GM12801 (cell line): ENCODE results near the gene COL18A1.

ENCODE experiments used
- CTCF ChIP-seq: IDR thresholded peaks from one replicate; pipeline ENCODE4 v1.5.1; 2011; ENCODE audit warnings: control low read depth; ENCODE audit not compliant: insufficient read length; ENCODE audit errors: extremely low read depth

Gene COL18A1

GRCh38 chr21:45412909-45413611 lies 8.1 kb downstream of the COL18A1 start:
- TF ChIP-seq CTCF, result no peak

- no peak for TF ChIP-seq CTCF
Measured at GRCh38 chr21:45413922-45414321, 9.0 kb downstream of the COL18A1 start.

- TF ChIP-seq CTCF, result no peak
Measured at GRCh38 chr21:45414396-45415187, 9.6 kb downstream of the COL18A1 start.

GRCh38 chr21:45415188-45415942 lies 10.4 kb downstream of the COL18A1 start:
- no peak for TF ChIP-seq CTCF

GRCh38 chr21:45415943-45416611 lies 11.1 kb downstream of the COL18A1 start:
- no peak for TF ChIP-seq CTCF

GRCh38 chr21:45416620-45417019 lies 11.7 kb downstream of the COL18A1 start:
- TF ChIP-seq CTCF, result no peak
